T47D (cell line): ENCODE data around the gene ERICH3.

Source experiments
- DNase-seq, 2 experiments: peaks; one replicate each; pipeline versions ENCODE4 v3.0.0 to v3.0.0-alpha.2; 2011 to 2012; ENCODE audit warnings: low read depth in 1 of 2, low spot score in 1 of 2
- JUND ChIP-seq: IDR thresholded peaks from 2 replicates; pipeline ENCODE4 v1.6.1; 2012; ENCODE audit warnings: low read depth
- in situ Hi-C: cut with HindIII; loops from 2 replicates; pipeline ENCODE4 v1.10.0; 2016; ENCODE audit warnings: low sequenced_read_pairs, low pct_unique_long_range_greater_than_20kb

Gene ERICH3

GRCh38 chr1:74596717-74597116 is 76.9 kb downstream of the ERICH3 start:
- no peak for DNase-seq
- TF ChIP-seq JUND: no peak
- in situ Hi-C loops: no loop called here

- no peak for TF ChIP-seq JUND
- in situ Hi-C loops: no loop called here
- peak in 1 of 2 experiments; percentile 51 for DNase-seq
Measured at GRCh38 chr1:74593887-74594866, 79.4 kb downstream of the ERICH3 start.

- no peak for TF ChIP-seq JUND
- in situ Hi-C loops: no loop called here
- DNase-seq: no peak
Measured at GRCh38 chr1:74592580-74593355, 80.8 kb downstream of the ERICH3 start.

GRCh38 chr1:74591949-74592348 is 81.6 kb downstream of the ERICH3 start:
- TF ChIP-seq JUND: no peak
- no peak for DNase-seq
- in situ Hi-C loops: no loop called here

GRCh38 chr1:74590288-74590687 is 83.3 kb downstream of the ERICH3 start:
- in situ Hi-C loops: no loop called here
- DNase-seq: no peak
- no peak for TF ChIP-seq JUND

GRCh38 chr1:74587888-74588287 is 85.7 kb downstream of the ERICH3 start:
- TF ChIP-seq JUND: no peak
- in situ Hi-C loops: no loop called here
- DNase-seq: no peak

- no peak for TF ChIP-seq JUND
- DNase-seq: no peak
- in situ Hi-C loops: no loop called here
Measured at GRCh38 chr1:74586253-74586897, 87.2 kb downstream of the ERICH3 start.

- no peak for TF ChIP-seq JUND
- in situ Hi-C loops: no loop called here
- DNase-seq: no peak
Measured at GRCh38 chr1:74584185-74584584, 89.4 kb downstream of the ERICH3 start.

GRCh38 chr1:74583397-74583796 is 90.2 kb downstream of the ERICH3 start:
- in situ Hi-C loops: no loop called here
- no peak for TF ChIP-seq JUND
- no peak for DNase-seq

GRCh38 chr1:74579425-74579824 is 94.2 kb downstream of the ERICH3 start:
- DNase-seq: no peak
- TF ChIP-seq JUND: no peak
- in situ Hi-C loops: no loop called here

GRCh38 chr1:74578101-74578500 is 95.5 kb downstream of the ERICH3 start:
- in situ Hi-C loops: no loop called here
- no peak for DNase-seq
- no peak for TF ChIP-seq JUND

GRCh38 chr1:74571891-74572290 is 101.7 kb downstream of the ERICH3 start:
- TF ChIP-seq JUND: no peak
- DNase-seq: peak in 1 of 2 experiments; percentile 7
- in situ Hi-C loops: no loop called here

- TF ChIP-seq JUND: no peak
- in situ Hi-C loops: no loop called here
- no peak for DNase-seq
Measured at GRCh38 chr1:74571493-74571800, 102.1 kb downstream of the ERICH3 start.
